IPS-11a (cell line): Measurements from ENCODE around the gene PHACTR4.
"Not testable (repeated sequence)": the region's sequence is repeated elsewhere in the genome, so short reads cannot be mapped to it uniquely, and the experiment has no call there.

Source experiments
- H3K4me3 ChIP-seq: one replicate; pipeline ENCODE4 v1.5.1; 2013; ENCODE audit warnings: low read depth, low read length, control low read depth

PHACTR4 gene

GRCh38 chr1:28482702-28483101 is 113.2 kb downstream of the PHACTR4 start:
- H3K4me3 ChIP-seq, result no peak overlapping the region

- no peak overlapping the region for H3K4me3 ChIP-seq
Observed at GRCh38 chr1:28494737-28495136, 125.2 kb downstream of the PHACTR4 start.

- no peak overlapping the region for H3K4me3 ChIP-seq
Observed at GRCh38 chr1:28499553-28499952, 130.0 kb downstream of the PHACTR4 start.

- H3K4me3 ChIP-seq, result no peak overlapping the region
Observed at GRCh38 chr1:28501925-28502324, 132.4 kb downstream of the PHACTR4 start.

GRCh38 chr1:28503117-28503516 is 133.6 kb downstream of the PHACTR4 start:
- no peak overlapping the region for H3K4me3 ChIP-seq

GRCh38 chr1:28505406-28506187 is 136.1 kb downstream of the PHACTR4 start, which contains the start of gene RCC1:
Gene RCC1, plus strand, starts transcription at chr1:28506043. Its CDS starts 23,824 bp downstream, at chr1:28529867.
- H3K4me3 ChIP-seq, result peak within 1 kb of the TSS; percentile 94

GRCh38 chr1:28506907-28507246 is 137.3 kb downstream of the PHACTR4 start:
- H3K4me3 ChIP-seq, result peak overlapping the region; percentile 94

- H3K4me3 ChIP-seq, result peak overlapping the region; percentile 94
Observed at GRCh38 chr1:28507247-28507645, 137.7 kb downstream of the PHACTR4 start.

GRCh38 chr1:28507646-28508434 is 138.3 kb downstream of the PHACTR4 start:
- H3K4me3 ChIP-seq, result peak overlapping the region; percentile 94

- peak overlapping the region; percentile 94 for H3K4me3 ChIP-seq
Observed at GRCh38 chr1:28508435-28508754, 138.9 kb downstream of the PHACTR4 start.

- peak overlapping the region; percentile 17 for H3K4me3 ChIP-seq
Observed at GRCh38 chr1:28509705-28510272, 140.2 kb downstream of the PHACTR4 start.

GRCh38 chr1:28510273-28510969 is 140.9 kb downstream of the PHACTR4 start:
- no peak overlapping the region for H3K4me3 ChIP-seq

GRCh38 chr1:28510970-28511440 is 141.5 kb downstream of the PHACTR4 start:
- H3K4me3 ChIP-seq, result no peak overlapping the region

GRCh38 chr1:28512058-28512611 is 142.6 kb downstream of the PHACTR4 start:
- H3K4me3 ChIP-seq, result no peak overlapping the region

GRCh38 chr1:28514445-28514933 is 144.9 kb downstream of the PHACTR4 start:
- not testable (repeated sequence) for H3K4me3 ChIP-seq

- H3K4me3 ChIP-seq, result no peak overlapping the region
Observed at GRCh38 chr1:28516518-28516956, 147.0 kb downstream of the PHACTR4 start.

- peak overlapping the region; percentile 27 for H3K4me3 ChIP-seq
Observed at GRCh38 chr1:28517649-28517999, 148.1 kb downstream of the PHACTR4 start.

GRCh38 chr1:28518000-28518744 is 148.6 kb downstream of the PHACTR4 start:
- H3K4me3 ChIP-seq, result peak overlapping the region; percentile 71

GRCh38 chr1:28518745-28519341 is 149.3 kb downstream of the PHACTR4 start:
- peak overlapping the region; percentile 71 for H3K4me3 ChIP-seq
